Parathyroid adenoma (tissue), 2 donors: Measurements from ENCODE around the gene BTG1.
A peak's percentile ranks its signal among the peaks of the same experiment; 100 is the strongest.

Experiments
- H2AFZ ChIP-seq: fragments of 300-600 bp; sonication (generic); one replicate; pipeline ENCODE4 v1.7.0; 2017; ENCODE audit warnings: antibody characterized with exemption, mild to moderate bottlenecking
- H3K27ac ChIP-seq: fragments of 300-600 bp; sonication (generic); one replicate; pipeline ENCODE4 v1.7.0; 2017
- H3K27me3 ChIP-seq: fragments of 300-600 bp; sonication (generic); one replicate; pipeline ENCODE4 v1.7.0; 2017; ENCODE audit warnings: low read length; ENCODE audit not compliant: control insufficient read depth, insufficient read depth
- H3K36me3 ChIP-seq: fragments of 300-600 bp; sonication (generic); one replicate; pipeline ENCODE4 v1.7.0; 2017; ENCODE audit warnings: low read length; ENCODE audit not compliant: control insufficient read depth, insufficient read depth
- H3K4me1 ChIP-seq: fragments of 300-600 bp; sonication (generic); one replicate; pipeline ENCODE4 v1.7.0; 2017; ENCODE audit warnings: control low read depth
- H3K4me2 ChIP-seq: fragments of 300-600 bp; sonication (generic); one replicate; pipeline ENCODE4 v1.7.0; 2017; ENCODE audit warnings: low read length
- H3K4me3 ChIP-seq: fragments of 300-600 bp; sonication (generic); one replicate; pipeline ENCODE4 v1.7.0; 2017; ENCODE audit warnings: low read depth, low read length
- H3K79me2 ChIP-seq: fragments of 300-600 bp; sonication (generic); one replicate; pipeline ENCODE4 v1.7.0; 2017; ENCODE audit warnings: control low read depth
- H3K9ac ChIP-seq: fragments of 300-600 bp; sonication (generic); one replicate; pipeline ENCODE4 v1.7.0; 2017; ENCODE audit warnings: mild to moderate bottlenecking
- H3K9me3 ChIP-seq: fragments of 300-600 bp; sonication (generic); one replicate; pipeline ENCODE4 v1.7.0; 2017; ENCODE audit warnings: low read length; ENCODE audit not compliant: control insufficient read depth
- CTCF ChIP-seq: fragments of 300-600 bp; sonication (generic); IDR thresholded peaks from one replicate; pipeline ENCODE4 v1.7.0; 2017; ENCODE audit warnings: antibody characterized with exemption, mild to moderate bottlenecking
- donor health status: primary hyperparathyroidism.

Gene BTG1

GRCh38 chr12:92121826-92122225 lies 23.8 kb downstream of the BTG1 start:
- TF ChIP-seq CTCF = no peak
- Histone ChIP-seq H3K4me3 (no peak overlapping the region), H3K4me1 (no peaks in the 10 kb centered on the region), H3K4me2 (no peak overlapping the region), H3K9ac (no peak overlapping the region), H3K79me2 (no peaks in the 10 kb centered on the region), H3K9me3 (no peaks in the 10 kb centered on the region), H3K27ac (no peak overlapping the region), H2AFZ (no peak overlapping the region), H3K27me3 (no peaks in the 10 kb centered on the region), H3K36me3 (no peaks in the 10 kb centered on the region)

DNA sequence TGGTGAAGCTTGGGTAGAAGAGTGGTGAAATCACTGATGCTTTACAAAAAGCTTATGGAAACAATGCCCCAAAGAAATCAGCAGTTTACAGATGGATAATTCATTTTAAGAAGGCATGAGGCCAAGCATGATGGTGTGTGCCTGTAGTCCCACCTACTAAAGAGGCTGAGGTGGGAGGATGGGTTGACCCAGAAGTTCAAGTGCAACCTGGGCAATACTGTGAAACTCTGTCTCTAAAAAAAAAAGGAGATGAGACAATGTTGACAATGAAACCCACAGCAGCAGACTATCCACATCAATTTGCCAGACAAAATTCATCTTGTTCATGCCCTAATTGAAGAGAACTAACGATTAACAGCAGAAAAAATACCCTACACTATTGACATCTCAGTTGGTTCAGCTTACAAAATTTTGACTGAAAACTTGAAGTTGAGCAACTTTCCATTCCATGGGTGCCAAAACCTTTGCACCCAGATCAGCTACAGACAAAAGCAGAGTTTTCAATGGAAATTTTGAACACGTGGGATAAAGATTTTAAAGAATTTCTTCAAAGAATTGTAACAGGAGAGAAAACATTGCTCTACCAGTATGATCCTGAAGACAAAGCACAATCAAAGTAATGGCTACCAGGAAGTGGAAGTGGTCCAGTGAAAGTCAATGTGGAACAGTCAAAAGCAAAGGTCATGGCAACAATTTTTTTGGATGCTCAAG lies 26.7 kb downstream of the BTG1 start:
- H3K27me3 ChIP-seq = no peaks in the 10 kb centered on the region
- H3K79me2 ChIP-seq = no peaks in the 10 kb centered on the region
- no peak for TF ChIP-seq CTCF
- no peak overlapping the region for H3K4me2 ChIP-seq
- no peaks in the 10 kb centered on the region for H3K36me3 ChIP-seq
- no peaks in the 10 kb centered on the region for H3K4me1 ChIP-seq
- no peak overlapping the region for H2AFZ ChIP-seq
- no peak overlapping the region for H3K4me3 ChIP-seq
- no peak overlapping the region for H3K27ac ChIP-seq
- H3K9ac ChIP-seq = no peak overlapping the region
- no peaks in the 10 kb centered on the region for H3K9me3 ChIP-seq

- no peak overlapping the region for H3K4me3 ChIP-seq
- no peak overlapping the region for H3K27ac ChIP-seq
- no peaks in the 10 kb centered on the region for H3K36me3 ChIP-seq
- H2AFZ ChIP-seq = peak overlapping the region; percentile 4
- no peaks in the 10 kb centered on the region for H3K79me2 ChIP-seq
- TF ChIP-seq CTCF = no peak
- H3K4me1 ChIP-seq = no peaks in the 10 kb centered on the region
- no peaks in the 10 kb centered on the region for H3K27me3 ChIP-seq
- no peak overlapping the region for H3K4me2 ChIP-seq
- no peak overlapping the region for H3K9ac ChIP-seq
- H3K9me3 ChIP-seq = no peaks in the 10 kb centered on the region
Observed at GRCh38 chr12:92114834-92115233, 30.8 kb downstream of the BTG1 start.

GRCh38 chr12:92111256-92111655 lies 34.4 kb downstream of the BTG1 start:
- Histone ChIP-seq H3K27me3 (no peaks in the 10 kb centered on the region), H3K79me2 (no peaks in the 10 kb centered on the region), H3K27ac (no peak overlapping the region), H3K4me2 (no peak overlapping the region), H3K4me3 (no peak overlapping the region), H2AFZ (no peak overlapping the region), H3K36me3 (no peaks in the 10 kb centered on the region), H3K4me1 (no peaks in the 10 kb centered on the region), H3K9me3 (no peaks in the 10 kb centered on the region), H3K9ac (no peak overlapping the region)
- no peak for TF ChIP-seq CTCF

GRCh38 chr12:92110083-92110640 lies 35.5 kb downstream of the BTG1 start:
- no peak overlapping the region for H3K27ac ChIP-seq

More at GRCh38 chr12:92110083-92110640, 35.5 kb downstream of the BTG1 start:
- no peak for TF ChIP-seq CTCF
- Histone ChIP-seq H3K79me2 (no peaks in the 10 kb centered on the region), H3K9ac (no peak overlapping the region), H3K4me3 (no peak overlapping the region), H3K27me3 (no peaks in the 10 kb centered on the region), H3K4me1 (no peaks in the 10 kb centered on the region), H3K9me3 (no peaks in the 10 kb centered on the region), H3K36me3 (no peaks in the 10 kb centered on the region), H2AFZ (no peak overlapping the region), H3K4me2 (no peak overlapping the region)
